Measurements from ENCODE around the gene KCNQ2. TPM values are rescaled to one million over a fixed set of nuclear protein-coding genes. Genes with fewer than 3 reads are reported as not detected.

Gene KCNQ2
- total RNA-seq: 14.6 and 15.6 TPM in 2 replicates
- long read RNA-seq: 0 reads

- peak within 1 kb of the TSS; percentile 16 for H3K4me3 Mint-ChIP-seq (ENCODE audit: low read depth)
- peaks cover 43% of the 10 kb centered on the region for H3K27me3 Mint-ChIP-seq
- TF ChIP-seq CTCF (IDR thresholded peaks at IDR 0.05; ENCODE audit: unreplicated experiment): no peak
- H3K27ac Mint-ChIP-seq: no peak within 1 kb of the TSS
- no peaks in the 10 kb centered on the region for H3K36me3 Mint-ChIP-seq (ENCODE audit: insufficient read depth)
- H3K9me3 Mint-ChIP-seq (ENCODE audit: low read depth): no peaks in the 10 kb centered on the region
- no peaks in the 10 kb centered on the region for H3K4me1 Mint-ChIP-seq (ENCODE audit: low read depth)
- no peak for DNase-seq (ENCODE audit: low spot score, unreplicated experiment)
Observed at GRCh38 chr20:63471981-63472831, at the start of gene KCNQ2. Gene KCNQ2, minus strand, starts transcription at chr20:63472655. Its CDS starts 192 bp downstream, at chr20:63472463.

DNA sequence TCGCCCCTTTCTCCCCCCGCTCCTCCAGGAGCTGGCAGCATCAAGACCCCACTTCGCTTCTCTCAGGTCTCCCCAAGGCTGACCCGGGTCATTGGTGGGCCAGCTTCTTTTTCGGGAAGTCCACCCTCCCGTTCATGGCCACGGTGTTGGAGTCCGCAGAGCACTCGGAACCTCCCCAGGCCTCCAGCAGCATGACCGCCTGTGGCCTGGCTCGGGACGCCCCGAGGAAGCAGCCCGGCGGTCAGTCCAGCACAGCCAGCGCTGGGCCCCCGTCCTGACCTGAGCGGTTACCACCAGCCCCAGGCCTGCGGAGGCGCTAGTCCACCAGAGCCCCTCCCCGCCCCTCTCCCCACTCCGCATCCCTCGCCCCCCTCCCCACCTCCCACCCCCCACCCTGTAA lies 49.1 kb upstream of the KCNQ2 start:
- peak overlapping the region; percentile 92 for H3K4me3 Mint-ChIP-seq (ENCODE audit: low read depth)
- DNase-seq (ENCODE audit: low spot score, unreplicated experiment): peak; percentile 26
- no peaks in the 10 kb centered on the region for H3K9me3 Mint-ChIP-seq (ENCODE audit: low read depth)
- peak overlapping the region; percentile 95 for H3K27ac Mint-ChIP-seq
- H3K36me3 Mint-ChIP-seq (ENCODE audit: insufficient read depth): peaks cover 15% of the 10 kb centered on the region
- peaks cover 12% of the 10 kb centered on the region for H3K4me1 Mint-ChIP-seq (ENCODE audit: low read depth)
- peaks cover 8% of the 10 kb centered on the region for H3K27me3 Mint-ChIP-seq
- TF ChIP-seq CTCF (IDR thresholded peaks at IDR 0.05; ENCODE audit: unreplicated experiment): no peak

GRCh38 chr20:63520934-63521601 lies 48.6 kb upstream of the KCNQ2 start:
- H3K4me1 Mint-ChIP-seq (ENCODE audit: low read depth): peaks cover 12% of the 10 kb centered on the region

DNA sequence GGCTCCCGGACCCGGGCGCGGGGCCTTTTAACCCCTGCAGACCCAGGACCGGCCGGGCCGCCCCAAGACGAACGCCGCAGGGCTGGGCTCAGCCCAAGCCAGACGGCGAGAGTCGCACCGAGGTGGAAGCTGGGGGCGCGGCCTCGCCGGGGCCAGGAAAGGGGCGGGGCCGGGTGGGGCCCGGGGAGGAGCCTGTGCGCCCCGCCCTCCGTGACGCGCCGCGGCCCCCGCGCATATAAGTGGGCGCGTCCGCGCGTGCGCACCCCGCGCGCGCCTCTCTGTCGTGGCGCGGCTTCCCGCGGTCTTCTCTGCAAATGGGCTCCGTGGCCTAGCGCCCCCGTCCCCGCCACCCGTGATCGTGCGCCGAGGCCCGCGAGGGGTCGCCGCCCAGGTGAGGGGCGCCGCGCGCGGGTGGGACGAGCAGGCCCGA lies 48.1 kb upstream of the KCNQ2 start, which contains the start of gene PPDPF:
Gene PPDPF, plus strand, starts transcription at position 262 of the 430 bp plus-strand sequence. CDS start 544 bp downstream, outside the sequence.
- peak; percentile 83 for DNase-seq (ENCODE audit: low spot score, unreplicated experiment)
- Mint-ChIP-seq H3K36me3 (ENCODE audit: insufficient read depth) (peaks cover 15% of the 10 kb centered on the region), H3K9me3 (ENCODE audit: low read depth) (no peaks in the 10 kb centered on the region), H3K27me3 (peaks cover 11% of the 10 kb centered on the region), H3K4me3 (ENCODE audit: low read depth) (peak within 1 kb of the TSS; percentile 92), H3K4me1 (ENCODE audit: low read depth) (peaks cover 12% of the 10 kb centered on the region), H3K27ac (peak within 1 kb of the TSS; percentile 95)
- TF ChIP-seq CTCF (IDR thresholded peaks at IDR 0.05; ENCODE audit: unreplicated experiment): no peak

More at GRCh38 chr20:63520934-63521601, 48.6 kb upstream of the KCNQ2 start:
- peaks cover 8% of the 10 kb centered on the region for H3K27me3 Mint-ChIP-seq
- peak overlapping the region; percentile 92 for H3K4me3 Mint-ChIP-seq (ENCODE audit: low read depth)
- TF ChIP-seq CTCF (IDR thresholded peaks at IDR 0.05; ENCODE audit: unreplicated experiment): no peak
- peaks cover 15% of the 10 kb centered on the region for H3K36me3 Mint-ChIP-seq (ENCODE audit: insufficient read depth)
- no peaks in the 10 kb centered on the region for H3K9me3 Mint-ChIP-seq (ENCODE audit: low read depth)
- H3K27ac Mint-ChIP-seq: peak overlapping the region; percentile 95
- DNase-seq (ENCODE audit: low spot score, unreplicated experiment): peak; percentile 75
